Measurements from ENCODE around the gene TYRP1. TPM values are rescaled to one million over a fixed set of nuclear protein-coding genes. Genes with fewer than 3 reads are reported as not detected.

Gene TYRP1, protein sequence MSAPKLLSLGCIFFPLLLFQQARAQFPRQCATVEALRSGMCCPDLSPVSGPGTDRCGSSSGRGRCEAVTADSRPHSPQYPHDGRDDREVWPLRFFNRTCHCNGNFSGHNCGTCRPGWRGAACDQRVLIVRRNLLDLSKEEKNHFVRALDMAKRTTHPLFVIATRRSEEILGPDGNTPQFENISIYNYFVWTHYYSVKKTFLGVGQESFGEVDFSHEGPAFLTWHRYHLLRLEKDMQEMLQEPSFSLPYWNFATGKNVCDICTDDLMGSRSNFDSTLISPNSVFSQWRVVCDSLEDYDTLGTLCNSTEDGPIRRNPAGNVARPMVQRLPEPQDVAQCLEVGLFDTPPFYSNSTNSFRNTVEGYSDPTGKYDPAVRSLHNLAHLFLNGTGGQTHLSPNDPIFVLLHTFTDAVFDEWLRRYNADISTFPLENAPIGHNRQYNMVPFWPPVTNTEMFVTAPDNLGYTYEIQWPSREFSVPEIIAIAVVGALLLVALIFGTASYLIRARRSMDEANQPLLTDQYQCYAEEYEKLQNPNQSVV
- 0.66 TPM in 1 of 2 replicates, not detected in the other for total RNA-seq

DNA sequence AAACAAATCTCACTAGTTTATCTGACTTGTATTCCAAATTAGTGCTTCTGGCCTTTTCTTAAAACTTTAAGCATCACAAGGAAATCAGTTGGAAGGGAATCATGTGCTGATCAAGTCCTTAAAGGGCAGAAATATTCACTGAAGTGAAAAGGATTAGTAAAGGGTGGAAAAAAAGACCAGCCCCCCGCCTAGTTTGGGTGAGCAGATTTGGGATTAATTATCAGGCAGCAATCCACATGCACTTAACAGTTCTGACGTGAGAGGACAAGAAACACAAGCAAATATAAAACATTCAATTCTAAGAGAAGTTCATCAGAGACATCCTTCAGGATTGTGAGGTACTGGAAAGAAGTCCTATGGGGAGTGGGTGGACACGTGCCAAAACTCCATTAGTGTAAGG is at the start of gene TYRP1:
TSS of gene TYRP1 (plus strand) at position 245 of the 400 bp plus-strand sequence. CDS start 612 bp downstream, outside the sequence.

Other genes starting within 250 kb of the TYRP1 start
- 3.8 and 4.5 TPM in 2 replicates for gene LURAP1L, start 81.6 kb downstream of the TYRP1 start, total RNA-seq

Measured in thoracic aorta endothelial cell (primary cell).